CD14-positive monocyte (primary cell): Measurements from ENCODE around the gene FRS2. TPM values are rescaled to one million over a fixed set of nuclear protein-coding genes. Genes with fewer than 3 reads are reported as not detected.

Experiments
- DNase-seq, 3 donors: peaks; one replicate each; pipeline ENCODE4 v3.0.0-alpha.2; 2011 to 2022
- H2AFZ ChIP-seq: 2 replicates; pipeline ENCODE4 v1.6.0; 2012; ENCODE audit warnings: mild to moderate bottlenecking, low read depth, low read length, inconsistent platforms; ENCODE audit not compliant: insufficient read depth, poor library complexity, severe bottlenecking
- H3K27ac ChIP-seq, 2 donors: 1 replicate in 1 of 2; 2 replicates in 1 of 2; pipeline ENCODE4 v1.5.1; 2012 to 2013; ENCODE audit warnings: low read length in 2 of 2, control low read depth in 1 of 2, inconsistent platforms in 1 of 2, low read depth in 1 of 2, mild to moderate bottlenecking in 1 of 2
- H3K27me3 ChIP-seq, 2 donors: one replicate each; pipeline versions ENCODE4 v1.6.0 to v1.6.1; 2011 to 2013; ENCODE audit warnings: low read length in 2 of 2; ENCODE audit not compliant: control insufficient read depth in 2 of 2, insufficient read depth in 2 of 2
- H3K36me3 ChIP-seq, 2 donors: replicated peaks in 1 of 2; 1 replicate in 1 of 2; 2 replicates in 1 of 2; pipeline versions ENCODE4 v1.5.1 to v1.6.1; 2012 to 2013; ENCODE audit warnings: low read length in 2 of 2, control low read depth in 1 of 2, inconsistent platforms in 1 of 2, mild to moderate bottlenecking in 1 of 2; ENCODE audit not compliant: insufficient read depth in 2 of 2, control insufficient read depth in 1 of 2
- H3K4me1 ChIP-seq, 2 donors: 1 replicate in 1 of 2; 2 replicates in 1 of 2; pipeline versions ENCODE4 v1.5.1 to v1.6.1; 2012 to 2013; ENCODE audit warnings: low read length in 2 of 2, control low read depth in 1 of 2, inconsistent platforms in 1 of 2, mild to moderate bottlenecking in 1 of 2, moderate library complexity in 1 of 2; ENCODE audit not compliant: insufficient read depth in 2 of 2, control insufficient read depth in 1 of 2
- H3K4me2 ChIP-seq: replicated peaks from 2 replicates; pipeline ENCODE3; 2012; ENCODE audit warnings: low read length, moderate library complexity, mild to moderate bottlenecking; ENCODE audit not compliant: poor library complexity, severe bottlenecking; ENCODE audit errors: extremely low read depth
- H3K4me3 ChIP-seq, 3 experiments: fragments of 200-600 bp in 1 of 3; sonication (generic) in 1 of 3; replicated peaks in 1 of 3; 1 replicate in 2 of 3; 2 replicates in 1 of 3; pipeline ENCODE4 v1.5.1; 2011 to 2013; ENCODE audit warnings: low read length in 3 of 3, mild to moderate bottlenecking in 3 of 3, control low read depth in 2 of 3, low read depth in 2 of 3, inconsistent platforms in 1 of 3, moderate library complexity in 1 of 3
- H3K79me2 ChIP-seq: 2 replicates; pipeline ENCODE4 v1.6.0; 2012; ENCODE audit warnings: mild to moderate bottlenecking, control low read depth, inconsistent platforms, low read length, moderate library complexity; ENCODE audit not compliant: insufficient read depth
- H3K9ac ChIP-seq: 2 replicates; pipeline ENCODE4 v1.6.0; 2017; ENCODE audit warnings: low read length, mild to moderate bottlenecking; ENCODE audit not compliant: insufficient read depth, poor library complexity, severe bottlenecking
- H3K9me3 ChIP-seq, 2 donors: replicated peaks in 1 of 2; 1 replicate in 1 of 2; 2 replicates in 1 of 2; pipeline versions ENCODE4 v1.5.1 to v1.6.1; 2012 to 2013; ENCODE audit warnings: low read length in 2 of 2, control low read depth in 1 of 2; ENCODE audit not compliant: control insufficient read depth in 1 of 2, insufficient read depth in 1 of 2
- H4K20me1 ChIP-seq: 2 replicates; pipeline ENCODE4 v1.6.0; 2012; ENCODE audit warnings: mild to moderate bottlenecking, low read length, control low read depth, moderate library complexity; ENCODE audit not compliant: insufficient read depth
- H3K27ac Mint-ChIP-seq, 7 donors: one replicate each; pipeline ENCODE4 v1.8.0; 2020; ENCODE audit warnings: mild to moderate bottlenecking in 7 of 7, mixed read lengths in 7 of 7, moderate library complexity in 6 of 7, inconsistent platforms in 2 of 7
- H3K27me3 Mint-ChIP-seq, 3 donors: one replicate each; pipeline ENCODE4 v1.8.0; 2021 to 2022; ENCODE audit warnings: low read depth in 3 of 3, mild to moderate bottlenecking in 3 of 3, mixed read lengths in 3 of 3, moderate library complexity in 3 of 3, inconsistent platforms in 1 of 3
- H3K36me3 Mint-ChIP-seq, 2 donors: one replicate each; pipeline ENCODE4 v1.8.0; 2020; ENCODE audit warnings: mixed read lengths in 2 of 2, inconsistent platforms in 1 of 2, mild to moderate bottlenecking in 1 of 2
- H3K4me1 Mint-ChIP-seq: one replicate; pipeline ENCODE4 v1.8.0; 2020; ENCODE audit warnings: mild to moderate bottlenecking, mixed read lengths
- H3K4me3 Mint-ChIP-seq, 2 donors: one replicate each; pipeline ENCODE4 v1.8.0; 2020; ENCODE audit warnings: mild to moderate bottlenecking in 2 of 2, mixed read lengths in 2 of 2, moderate library complexity in 1 of 2
- H3K9me3 Mint-ChIP-seq, 7 donors: one replicate each; pipeline ENCODE4 v1.8.0; 2020 to 2022; ENCODE audit warnings: mixed read lengths in 7 of 7, mild to moderate bottlenecking in 6 of 7, moderate library complexity in 6 of 7, inconsistent platforms in 2 of 7
- WGBS: methylation state at CpG from one replicate; pipeline ENCODE4 v1.1.5; 2013; ENCODE audit warnings: missing lambda C conversion rate; ENCODE audit not compliant: insufficient coverage; 5-methylcytosine and 5-hydroxymethylcytosine counted together
- intact Hi-C, 2 donors: fragments of 100-400 bp; cut with micrococcal nuclease; formaldehyde crosslinking; loops; one replicate each; pipeline versions ENCODE4 v1.15.0 to v1.15.1; 2023
- polyA minus RNA-seq: library from RNA; depleted of rRNA, polyadenylated mRNA; stranded (reverse); fragments of >200 nt; gene quantifications from 2 replicates; pipeline ENCODE4 v1.2.3, GENCODE V29; 2012
- polyA plus RNA-seq, 3 donors: library from polyadenylated mRNA; depleted of rRNA in 1 of 3; unstranded in 2 of 3; stranded (reverse) in 1 of 3; fragments of 300-500 nt in 2 of 3; fragments of >200 nt in 1 of 3; fragmentation: Illumina TruSeq in 2 of 3; gene quantifications; 1 replicate in 2 of 3; 2 replicates in 1 of 3; pipeline ENCODE4 v1.2.3, GENCODE V29; 2012 to 2021
- total RNA-seq, 12 experiments: library from RNA in 1 of 12; stranded (reverse) in 1 of 12; fragments of 120-200 nt in 1 of 12; gene quantifications; one replicate each; pipeline ENCODE4 v1.2.4 and lab custom pipeline; 2013 to 2026; ENCODE audit warnings: mixed read lengths in 6 of 12, inconsistent platforms in 1 of 12
- TF ChIP-seq, protein P1 (sequence below): fragments of 200-600 bp; IDR thresholded peaks from one replicate; pipeline ENCODE4 v1.8.0; 2022; ENCODE audit warnings: antibody characterized with exemption, mild to moderate bottlenecking

The FRS2 gene, protein sequence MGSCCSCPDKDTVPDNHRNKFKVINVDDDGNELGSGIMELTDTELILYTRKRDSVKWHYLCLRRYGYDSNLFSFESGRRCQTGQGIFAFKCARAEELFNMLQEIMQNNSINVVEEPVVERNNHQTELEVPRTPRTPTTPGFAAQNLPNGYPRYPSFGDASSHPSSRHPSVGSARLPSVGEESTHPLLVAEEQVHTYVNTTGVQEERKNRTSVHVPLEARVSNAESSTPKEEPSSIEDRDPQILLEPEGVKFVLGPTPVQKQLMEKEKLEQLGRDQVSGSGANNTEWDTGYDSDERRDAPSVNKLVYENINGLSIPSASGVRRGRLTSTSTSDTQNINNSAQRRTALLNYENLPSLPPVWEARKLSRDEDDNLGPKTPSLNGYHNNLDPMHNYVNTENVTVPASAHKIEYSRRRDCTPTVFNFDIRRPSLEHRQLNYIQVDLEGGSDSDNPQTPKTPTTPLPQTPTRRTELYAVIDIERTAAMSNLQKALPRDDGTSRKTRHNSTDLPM
- total RNA-seq (2013), result 18.8 TPM
- polyA plus RNA-seq, result 10 to 100 TPM in 2 of 3 donors, 1 to 10 TPM in 1; 6.8 to 13.6 (median 13.0) TPM
- polyA minus RNA-seq, result 18.5 and 19.0 TPM in 2 replicates
- 30.9 to 67.9 (median 37.4) reads per million in 11 experiments for total RNA-seq (lab: John Stamatoyannopoulos, UW)

DNA sequence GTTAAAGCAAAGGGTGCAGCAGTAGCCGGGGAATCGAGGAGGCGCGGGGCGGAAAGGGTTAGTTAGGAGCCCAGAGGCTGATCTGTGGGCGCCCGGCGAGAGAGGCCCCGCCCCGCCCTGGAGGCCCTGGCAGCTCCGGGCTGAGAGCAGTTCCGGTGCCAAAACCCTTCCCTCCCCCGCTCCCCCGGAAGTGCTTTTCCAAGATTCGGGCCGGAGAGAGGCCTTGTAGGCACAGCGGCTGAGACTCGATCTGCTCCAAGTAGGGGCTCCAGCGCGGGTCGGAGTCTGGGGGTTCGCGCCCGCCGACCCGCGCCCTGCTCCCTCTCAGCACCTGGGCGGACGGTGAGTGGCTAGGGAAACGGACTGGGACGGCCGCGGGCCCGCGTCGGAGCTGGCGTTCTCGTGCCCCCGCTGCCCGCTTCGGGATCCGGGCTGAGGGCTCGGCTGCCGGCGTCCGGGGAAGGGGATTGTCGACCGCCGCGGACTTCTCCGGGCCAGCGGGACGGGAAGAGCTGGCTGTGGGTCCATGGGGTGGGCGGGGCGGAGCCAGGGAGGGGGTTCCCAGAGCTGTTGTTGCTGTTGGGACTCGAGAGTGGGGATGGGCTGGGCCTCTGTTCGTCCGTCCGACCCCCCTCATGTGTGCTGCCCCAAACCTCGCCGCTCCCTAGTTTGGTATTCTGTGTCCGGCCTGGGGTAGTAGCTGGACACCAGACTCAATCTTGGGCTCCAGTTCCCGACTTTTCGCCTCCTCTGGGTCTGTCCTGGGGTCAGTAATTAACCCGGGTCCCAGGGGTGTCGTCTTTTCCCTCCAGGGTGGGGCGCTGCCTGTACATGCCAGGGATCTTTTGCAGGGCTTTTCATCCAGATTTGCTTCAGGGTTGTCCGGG lies at the start of gene FRS2:
FRS2 (plus strand) TSS at position 200 of the 887 bp plus-strand sequence. CDS start 98,643 bp downstream, outside the sequence.
- Mint-ChIP-seq H3K27me3 (no peaks in the 10 kb centered on the region), H3K36me3 (peaks cover 12% of the 10 kb centered on the region in 2 donors), H3K9me3 (peaks cover 0 to 2% (median 0%) of the 10 kb centered on the region in 7 donors), H3K27ac (peak within 1 kb of the TSS; percentile 94 to 98 (median 98)), H3K4me1 (peaks cover 57% of the 10 kb centered on the region), H3K4me3 (peak within 1 kb of the TSS; percentile 97)
- Histone ChIP-seq H3K4me2 (peak within 1 kb of the TSS; percentile 85), H3K36me3 (no peaks in the 10 kb centered on the region), H3K27ac (peak within 1 kb of the TSS; percentile 39 to 93), H3K9ac (peak within 1 kb of the TSS; percentile 96), H3K79me2 (peaks cover 54% of the 10 kb centered on the region), H3K4me3 (peak within 1 kb of the TSS; percentile 65 to 91 (median 79)), H4K20me1 (peaks cover 43% of the 10 kb centered on the region), H3K9me3 (no peaks in the 10 kb centered on the region), H3K27me3 (no peaks in the 10 kb centered on the region), H2AFZ (peak within 1 kb of the TSS; percentile 94), H3K4me1 (peaks cover 27 to 41% of the 10 kb centered on the region in 2 donors)
- whole genome bisulfite sequencing, result under 1% methylated on average over 68 of the region's 68 CpGs
- TF ChIP-seq, protein P1, sequence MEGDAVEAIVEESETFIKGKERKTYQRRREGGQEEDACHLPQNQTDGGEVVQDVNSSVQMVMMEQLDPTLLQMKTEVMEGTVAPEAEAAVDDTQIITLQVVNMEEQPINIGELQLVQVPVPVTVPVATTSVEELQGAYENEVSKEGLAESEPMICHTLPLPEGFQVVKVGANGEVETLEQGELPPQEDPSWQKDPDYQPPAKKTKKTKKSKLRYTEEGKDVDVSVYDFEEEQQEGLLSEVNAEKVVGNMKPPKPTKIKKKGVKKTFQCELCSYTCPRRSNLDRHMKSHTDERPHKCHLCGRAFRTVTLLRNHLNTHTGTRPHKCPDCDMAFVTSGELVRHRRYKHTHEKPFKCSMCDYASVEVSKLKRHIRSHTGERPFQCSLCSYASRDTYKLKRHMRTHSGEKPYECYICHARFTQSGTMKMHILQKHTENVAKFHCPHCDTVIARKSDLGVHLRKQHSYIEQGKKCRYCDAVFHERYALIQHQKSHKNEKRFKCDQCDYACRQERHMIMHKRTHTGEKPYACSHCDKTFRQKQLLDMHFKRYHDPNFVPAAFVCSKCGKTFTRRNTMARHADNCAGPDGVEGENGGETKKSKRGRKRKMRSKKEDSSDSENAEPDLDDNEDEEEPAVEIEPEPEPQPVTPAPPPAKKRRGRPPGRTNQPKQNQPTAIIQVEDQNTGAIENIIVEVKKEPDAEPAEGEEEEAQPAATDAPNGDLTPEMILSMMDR, result no peak
- peak; percentile 71 to 82 (median 73) for DNase-seq
- intact Hi-C loops, result no loop called here

DNA sequence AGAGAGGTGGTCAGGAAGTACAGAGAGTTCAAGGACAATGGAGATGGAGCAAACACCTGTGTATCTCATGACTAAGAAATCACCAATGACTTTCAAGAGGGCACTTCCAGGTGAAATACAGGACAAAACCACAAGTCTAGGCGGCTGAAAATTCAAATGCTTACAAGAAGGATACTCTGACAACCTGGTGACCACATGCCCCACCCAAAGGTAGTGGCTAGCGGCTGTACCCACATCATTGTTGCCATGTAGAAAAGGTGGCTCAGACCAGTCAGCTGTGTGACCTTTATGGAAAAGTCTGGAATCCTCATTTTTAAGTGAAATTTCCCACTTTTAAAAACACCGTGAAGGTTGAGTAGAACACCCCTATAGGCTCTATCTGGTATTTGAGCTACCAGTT lies 48.6 kb upstream of the FRS2 start:
- intact Hi-C loops, result no loop called here
- Mint-ChIP-seq H3K27me3 (peaks cover 0 to 2% (median 0%) of the 10 kb centered on the region in 3 donors), H3K9me3 (peaks cover 0 to 3% (median 0%) of the 10 kb centered on the region in 7 donors), H3K27ac (no peak overlapping the region), H3K4me1 (no peaks in the 10 kb centered on the region), H3K36me3 (no peaks in the 10 kb centered on the region), H3K4me3 (no peak overlapping the region)
- H3K36me3 ChIP-seq, result no peaks in the 10 kb centered on the region
- H3K9me3 ChIP-seq, result no peaks in the 10 kb centered on the region
- DNase-seq, result no peak
- H3K27ac ChIP-seq, result no peak overlapping the region
- TF ChIP-seq, protein P1, result no peak
- no peak overlapping the region for H3K4me3 ChIP-seq
- no peaks in the 10 kb centered on the region for H3K27me3 ChIP-seq
- no peak overlapping the region for H3K4me2 ChIP-seq
- H3K4me1 ChIP-seq, result no peaks in the 10 kb centered on the region
- no peaks in the 10 kb centered on the region for H3K79me2 ChIP-seq
- no peak overlapping the region for H3K9ac ChIP-seq
- no peaks in the 10 kb centered on the region for H4K20me1 ChIP-seq
- WGBS, result 100% methylated on average over 1 of the region's 3 CpGs
- no peak overlapping the region for H2AFZ ChIP-seq
